ENCODE measurements around the gene TENM3.
"Not testable (repeated sequence)": the region's sequence is repeated elsewhere in the genome, so short reads cannot be mapped to it uniquely, and the experiment has no call there.

The TENM3 gene

GRCh38 chr4:182812916-182813315 is 569.7 kb downstream of the TENM3 start:
- H3K4me1 ChIP-seq (ENCODE audit: insufficient read depth, low read length): peaks cover 20% of the 10 kb centered on the region
- H2AFZ ChIP-seq (ENCODE audit: low read depth, low read length): no peak overlapping the region
- no peak overlapping the region for H3K9ac ChIP-seq (ENCODE audit: low read depth, low read length)
- no peak for TF ChIP-seq EZH2 (IDR thresholded peaks at IDR 0.05; ENCODE audit: borderline replicate concordance, low read depth, low read length, severe bottlenecking)
- TF ChIP-seq, protein P1, sequence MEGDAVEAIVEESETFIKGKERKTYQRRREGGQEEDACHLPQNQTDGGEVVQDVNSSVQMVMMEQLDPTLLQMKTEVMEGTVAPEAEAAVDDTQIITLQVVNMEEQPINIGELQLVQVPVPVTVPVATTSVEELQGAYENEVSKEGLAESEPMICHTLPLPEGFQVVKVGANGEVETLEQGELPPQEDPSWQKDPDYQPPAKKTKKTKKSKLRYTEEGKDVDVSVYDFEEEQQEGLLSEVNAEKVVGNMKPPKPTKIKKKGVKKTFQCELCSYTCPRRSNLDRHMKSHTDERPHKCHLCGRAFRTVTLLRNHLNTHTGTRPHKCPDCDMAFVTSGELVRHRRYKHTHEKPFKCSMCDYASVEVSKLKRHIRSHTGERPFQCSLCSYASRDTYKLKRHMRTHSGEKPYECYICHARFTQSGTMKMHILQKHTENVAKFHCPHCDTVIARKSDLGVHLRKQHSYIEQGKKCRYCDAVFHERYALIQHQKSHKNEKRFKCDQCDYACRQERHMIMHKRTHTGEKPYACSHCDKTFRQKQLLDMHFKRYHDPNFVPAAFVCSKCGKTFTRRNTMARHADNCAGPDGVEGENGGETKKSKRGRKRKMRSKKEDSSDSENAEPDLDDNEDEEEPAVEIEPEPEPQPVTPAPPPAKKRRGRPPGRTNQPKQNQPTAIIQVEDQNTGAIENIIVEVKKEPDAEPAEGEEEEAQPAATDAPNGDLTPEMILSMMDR (IDR thresholded peaks at IDR 0.05; ENCODE audit: borderline replicate concordance, extremely low read depth, low read length, poor library complexity, severe bottlenecking): no peak
- H3K36me3 ChIP-seq (ENCODE audit: insufficient read depth, low read length): no peaks in the 10 kb centered on the region
- peaks cover 15% of the 10 kb centered on the region for H3K9me3 ChIP-seq (ENCODE audit: insufficient read depth, low read length, severe bottlenecking)
- no peaks in the 10 kb centered on the region for H3K79me2 ChIP-seq (ENCODE audit: insufficient read depth, low read length)
- DNase-seq (no peak), ATAC-seq (ENCODE audit: insufficient read depth, low read depth) (no peak)
- H3K4me3 ChIP-seq (ENCODE audit: low read depth in 1 of 2, low read length in 2 of 2): no peak overlapping the region
- no peak overlapping the region for H3K4me2 ChIP-seq (ENCODE audit: insufficient read depth, low read length)
- no peak overlapping the region for H3K27ac ChIP-seq (ENCODE audit: low read length)
- no peaks in the 10 kb centered on the region for H3K27me3 ChIP-seq (ENCODE audit: insufficient read depth, low read length, poor library complexity)
- H4K20me1 ChIP-seq (ENCODE audit: insufficient read depth, low read length): 0 out of 2 replicates have a peak, but pooled peaks cover 7% of the 10 kb centered on the region

DNA sequence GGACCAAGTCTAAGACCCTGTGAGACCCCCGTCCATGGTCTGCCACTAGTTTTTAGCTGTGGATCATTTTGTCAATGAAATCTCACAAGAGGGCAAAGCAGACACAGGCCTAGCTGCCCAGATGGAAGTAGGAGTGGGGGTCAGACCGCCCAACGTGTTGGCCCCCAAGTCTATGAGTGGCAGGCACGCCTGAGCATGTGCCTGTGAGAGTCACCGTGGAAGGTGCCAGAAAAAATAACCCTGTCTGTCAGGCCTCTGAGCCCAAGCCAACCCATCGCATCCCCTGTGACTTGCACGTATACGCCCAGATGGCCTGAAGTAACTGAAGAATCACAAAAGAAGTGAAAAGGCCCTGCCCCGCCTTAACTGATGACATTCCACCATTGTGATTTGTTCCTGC is 570.9 kb downstream of the TENM3 start:
- not testable (repeated sequence) for H2AFZ ChIP-seq (ENCODE audit: low read depth, low read length); H3K9ac ChIP-seq (ENCODE audit: low read depth, low read length); H3K27me3 ChIP-seq (ENCODE audit: insufficient read depth, low read length, poor library complexity); H4K20me1 ChIP-seq (ENCODE audit: insufficient read depth, low read length); H3K36me3 ChIP-seq (ENCODE audit: insufficient read depth, low read length); ATAC-seq (ENCODE audit: insufficient read depth, low read depth); H3K4me2 ChIP-seq (ENCODE audit: insufficient read depth, low read length); H3K79me2 ChIP-seq (ENCODE audit: insufficient read depth, low read length); DNase-seq; H3K4me3 ChIP-seq (ENCODE audit: low read depth in 1 of 2, low read length in 2 of 2); H3K27ac ChIP-seq (ENCODE audit: low read length)
- H3K9me3 ChIP-seq (ENCODE audit: insufficient read depth, low read length, severe bottlenecking): peaks cover 12% of the 10 kb centered on the region
- peaks cover 10% of the 10 kb centered on the region for H3K4me1 ChIP-seq (ENCODE audit: insufficient read depth, low read length)

- DNase-seq (no peak), ATAC-seq (ENCODE audit: insufficient read depth, low read depth) (no peak)
- no peak overlapping the region for H2AFZ ChIP-seq (ENCODE audit: low read depth, low read length)
- H3K79me2 ChIP-seq (ENCODE audit: insufficient read depth, low read length): no peaks in the 10 kb centered on the region
- H3K4me3 ChIP-seq (ENCODE audit: low read depth in 1 of 2, low read length in 2 of 2): no peak overlapping the region
- H4K20me1 ChIP-seq (ENCODE audit: insufficient read depth, low read length): no peaks in the 10 kb centered on the region
- TF ChIP-seq, protein P1 (IDR thresholded peaks at IDR 0.05; ENCODE audit: borderline replicate concordance, extremely low read depth, low read length, poor library complexity, severe bottlenecking): no peak
- no peak for TF ChIP-seq EZH2 (IDR thresholded peaks at IDR 0.05; ENCODE audit: borderline replicate concordance, low read depth, low read length, severe bottlenecking)
- no peaks in the 10 kb centered on the region for H3K4me1 ChIP-seq (ENCODE audit: insufficient read depth, low read length)
- H3K27ac ChIP-seq (ENCODE audit: low read length): no peak overlapping the region
- H3K9ac ChIP-seq (ENCODE audit: low read depth, low read length): no peak overlapping the region
- no peaks in the 10 kb centered on the region for H3K36me3 ChIP-seq (ENCODE audit: insufficient read depth, low read length)
- no peaks in the 10 kb centered on the region for H3K9me3 ChIP-seq (ENCODE audit: insufficient read depth, low read length, severe bottlenecking)
- H3K27me3 ChIP-seq (ENCODE audit: insufficient read depth, low read length, poor library complexity): no peaks in the 10 kb centered on the region
- H3K4me2 ChIP-seq (ENCODE audit: insufficient read depth, low read length): no peak overlapping the region
Measured at GRCh38 chr4:182818926-182819730, 575.9 kb downstream of the TENM3 start.

DNA sequence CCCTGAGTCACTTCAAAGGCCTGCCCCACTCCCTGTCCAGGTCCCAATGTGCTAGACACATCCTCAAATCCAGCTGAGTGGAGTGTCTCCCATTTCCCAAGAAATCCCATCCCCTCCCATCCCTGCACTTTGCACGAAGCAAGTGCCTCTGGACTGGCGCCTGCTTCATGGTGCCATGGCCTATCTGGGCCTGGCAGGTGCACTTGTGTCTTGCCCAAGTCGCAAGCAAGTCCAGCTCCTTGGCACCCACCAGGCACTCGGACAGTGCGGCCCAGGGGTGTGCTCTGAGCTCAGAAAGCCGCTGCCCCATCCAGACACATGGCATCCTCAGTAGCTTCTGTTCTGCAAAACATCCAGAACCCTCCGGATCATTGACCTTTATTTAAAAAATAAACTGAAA is 576.5 kb downstream of the TENM3 start:
- H3K27me3 ChIP-seq (ENCODE audit: insufficient read depth, low read length, poor library complexity): no peaks in the 10 kb centered on the region
- no peak overlapping the region for H3K9ac ChIP-seq (ENCODE audit: low read depth, low read length)
- no peak for DNase-seq
- no peak overlapping the region for H3K4me2 ChIP-seq (ENCODE audit: insufficient read depth, low read length)
- H3K4me3 ChIP-seq (ENCODE audit: low read depth in 1 of 2, low read length in 2 of 2): no peak overlapping the region
- no peak for ATAC-seq (ENCODE audit: insufficient read depth, low read depth)
- H4K20me1 ChIP-seq (ENCODE audit: insufficient read depth, low read length): no peaks in the 10 kb centered on the region
- H2AFZ ChIP-seq (ENCODE audit: low read depth, low read length): no peak overlapping the region
- TF ChIP-seq EZH2 (IDR thresholded peaks at IDR 0.05; ENCODE audit: borderline replicate concordance, low read depth, low read length, severe bottlenecking): no peak
- TF ChIP-seq, protein P1 (IDR thresholded peaks at IDR 0.05; ENCODE audit: borderline replicate concordance, extremely low read depth, low read length, poor library complexity, severe bottlenecking): no peak
- no peaks in the 10 kb centered on the region for H3K9me3 ChIP-seq (ENCODE audit: insufficient read depth, low read length, severe bottlenecking)
- H3K27ac ChIP-seq (ENCODE audit: low read length): no peak overlapping the region
- H3K4me1 ChIP-seq (ENCODE audit: insufficient read depth, low read length): no peaks in the 10 kb centered on the region
- H3K79me2 ChIP-seq (ENCODE audit: insufficient read depth, low read length): no peaks in the 10 kb centered on the region
- no peaks in the 10 kb centered on the region for H3K36me3 ChIP-seq (ENCODE audit: insufficient read depth, low read length)
